Measurements from ENCODE around the gene BDH2.

BDH2 gene

DNA sequence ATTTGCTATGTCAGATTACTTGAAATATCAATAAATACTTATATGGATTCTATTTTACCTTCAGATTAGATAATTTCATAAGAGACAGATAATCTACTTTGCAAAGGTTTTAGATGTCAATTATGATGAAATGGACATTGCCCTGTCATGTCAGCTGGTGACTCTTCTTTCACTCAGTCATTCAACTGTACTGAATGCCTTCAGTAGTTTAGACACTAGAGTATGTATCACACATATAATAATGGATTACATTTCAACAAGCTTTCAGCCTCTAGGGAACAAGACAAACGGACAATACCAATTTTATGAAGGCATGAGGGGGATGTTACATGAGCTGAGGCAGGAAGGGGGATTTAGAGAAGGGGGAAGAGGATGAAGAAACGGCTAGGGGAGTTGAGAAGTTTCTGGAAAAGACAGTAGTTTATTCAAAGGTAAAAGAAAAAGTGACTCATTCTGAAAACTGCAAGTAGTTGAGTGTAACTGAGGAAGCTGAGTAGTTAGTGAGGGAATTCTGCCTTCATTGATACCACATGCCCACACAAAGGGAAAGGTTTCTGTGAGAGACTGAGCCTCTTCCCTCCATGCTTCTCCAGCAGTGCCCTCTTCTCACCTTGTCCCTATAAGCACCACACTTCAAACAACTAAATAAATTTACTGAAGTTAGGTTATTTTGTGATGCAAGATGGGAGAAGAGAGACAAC, 48.7 kb downstream of the BDH2 start:
- Histone ChIP-seq H3K9me2 (replicated peaks; ENCODE audit: control insufficient read depth, low read length) (no peaks in the 10 kb centered on the region), H3F3A (ENCODE audit: control insufficient read depth, insufficient read depth) (peaks cover 7% of the 10 kb centered on the region; the same call in 1 of the 2 replicates), H3K4me3 (ENCODE audit: low read length) (no peak overlapping the region), H3K27ac (ENCODE audit: low read depth, low read length) (no peak overlapping the region), H3K36me3 (ENCODE audit: control insufficient read depth, low read length) (peaks cover 42% of the 10 kb centered on the region), H3K27me3 (ENCODE audit: control insufficient read depth, low read length) (no peaks in the 10 kb centered on the region), H3K79me2 (ENCODE audit: control insufficient read depth, low read length) (no peaks in the 10 kb centered on the region), H4K20me1 (ENCODE audit: control insufficient read depth, insufficient read depth, low read depth, low read length) (no peaks in the 10 kb centered on the region), H3K4me1 (ENCODE audit: control insufficient read depth, low read length) (peaks cover 11% of the 10 kb centered on the region), H3K4me2 (ENCODE audit: low read length) (no peak overlapping the region), H3K9me3 (ENCODE audit: control insufficient read depth, insufficient read depth, low read length) (no peaks in the 10 kb centered on the region)
- TF ChIP-seq CTCF (IDR thresholded peaks at IDR 0.05; ENCODE audit: low read depth, low read length, poor library complexity, severe bottlenecking), result no peak

GRCh38 chr4:103046416-103047290, 53.0 kb downstream of the BDH2 start:
- Histone ChIP-seq H3K27me3 (ENCODE audit: control insufficient read depth, low read length) (no peaks in the 10 kb centered on the region), H3K79me2 (ENCODE audit: control insufficient read depth, low read length) (no peaks in the 10 kb centered on the region), H3K36me3 (ENCODE audit: control insufficient read depth, low read length) (peaks cover 61% of the 10 kb centered on the region), H3K9me3 (ENCODE audit: control insufficient read depth, insufficient read depth, low read length) (no peaks in the 10 kb centered on the region), H3K4me1 (ENCODE audit: control insufficient read depth, low read length) (peaks cover 13% of the 10 kb centered on the region), H3K27ac (ENCODE audit: low read depth, low read length) (no peak overlapping the region), H3K4me2 (ENCODE audit: low read length) (peak overlapping the region; percentile 60), H4K20me1 (ENCODE audit: control insufficient read depth, insufficient read depth, low read depth, low read length) (no peaks in the 10 kb centered on the region), H3K9me2 (replicated peaks; ENCODE audit: control insufficient read depth, low read length) (no peaks in the 10 kb centered on the region), H3F3A (ENCODE audit: control insufficient read depth, insufficient read depth) (peaks cover 7% of the 10 kb centered on the region; the same call in 1 of the 2 replicates), H3K4me3 (ENCODE audit: low read length) (no peak overlapping the region)
- TF ChIP-seq EZH2phosphoT487 (IDR thresholded peaks at IDR 0.05; ENCODE audit: borderline replicate concordance, low read length) (no peak), CTCF (IDR thresholded peaks at IDR 0.05; ENCODE audit: low read depth, low read length, poor library complexity, severe bottlenecking) (peak; percentile 91)

- no peak overlapping the region for H3K4me3 ChIP-seq (ENCODE audit: low read length)
- H3K36me3 ChIP-seq (ENCODE audit: control insufficient read depth, low read length), result peaks cover 47% of the 10 kb centered on the region
Observed at GRCh38 chr4:103044183-103044582, 55.5 kb downstream of the BDH2 start.

More at GRCh38 chr4:103044183-103044582, 55.5 kb downstream of the BDH2 start:
- Histone ChIP-seq H3K4me2 (ENCODE audit: low read length) (no peak overlapping the region), H3K9me3 (ENCODE audit: control insufficient read depth, insufficient read depth, low read length) (no peaks in the 10 kb centered on the region), H4K20me1 (ENCODE audit: control insufficient read depth, insufficient read depth, low read depth, low read length) (no peaks in the 10 kb centered on the region), H3K27ac (ENCODE audit: low read depth, low read length) (no peak overlapping the region), H3K27me3 (ENCODE audit: control insufficient read depth, low read length) (no peaks in the 10 kb centered on the region), H3F3A (ENCODE audit: control insufficient read depth, insufficient read depth) (no peaks in the 10 kb centered on the region), H3K9me2 (replicated peaks; ENCODE audit: control insufficient read depth, low read length) (no peaks in the 10 kb centered on the region), H3K79me2 (ENCODE audit: control insufficient read depth, low read length) (no peaks in the 10 kb centered on the region), H3K4me1 (ENCODE audit: control insufficient read depth, low read length) (peaks cover 13% of the 10 kb centered on the region)
- TF ChIP-seq CTCF (IDR thresholded peaks at IDR 0.05; ENCODE audit: low read depth, low read length, poor library complexity, severe bottlenecking) (no peak), EZH2phosphoT487 (IDR thresholded peaks at IDR 0.05; ENCODE audit: borderline replicate concordance, low read length) (no peak)
